AG09309 (cell line): ENCODE results near the gene TRIOBP.

Experiments
- DNase-seq: peaks from one replicate; pipeline ENCODE4 v3.0.0-alpha.2; 2010; ENCODE audit warnings: low read depth
- H3K4me3 ChIP-seq: 2 replicates; pipeline ENCODE4 v1.5.1; 2011; ENCODE audit warnings: mild to moderate bottlenecking, low read depth, low read length, moderate library complexity; ENCODE audit not compliant: control insufficient read depth
- CTCF ChIP-seq: IDR thresholded peaks from 2 replicates; pipeline ENCODE4 v1.5.1; 2011; ENCODE audit warnings: mild to moderate bottlenecking, low read depth, low read length, inconsistent platforms; ENCODE audit not compliant: insufficient read depth, control insufficient read depth; ENCODE audit errors: missing control alignments

Gene TRIOBP

GRCh38 chr22:37775785-37776638 lies 79.2 kb downstream of the TRIOBP start:
- TF ChIP-seq CTCF: no peak
- no peak overlapping the region for H3K4me3 ChIP-seq
- DNase-seq: peak; percentile 62

- H3K4me3 ChIP-seq: no peak overlapping the region
- no peak for DNase-seq
- TF ChIP-seq CTCF: no peak
Observed at GRCh38 chr22:37776639-37777005, 79.8 kb downstream of the TRIOBP start.

- no peak for TF ChIP-seq CTCF
- peak; percentile 66 for DNase-seq
- no peak overlapping the region for H3K4me3 ChIP-seq
Observed at GRCh38 chr22:37777122-37777687, 80.4 kb downstream of the TRIOBP start.

- DNase-seq: no peak
- no peak overlapping the region for H3K4me3 ChIP-seq
- TF ChIP-seq CTCF: no peak
Observed at GRCh38 chr22:37778370-37779009, 81.6 kb downstream of the TRIOBP start.

GRCh38 chr22:37781434-37782059 lies 84.7 kb downstream of the TRIOBP start:
- no peak for DNase-seq
- no peak overlapping the region for H3K4me3 ChIP-seq
- TF ChIP-seq CTCF: peak; percentile 50

- H3K4me3 ChIP-seq: no peak overlapping the region
- no peak for DNase-seq
- TF ChIP-seq CTCF: no peak
Observed at GRCh38 chr22:37782340-37783168, 85.7 kb downstream of the TRIOBP start.
